ENCODE data around the gene ODF4.
"Not testable (repeated sequence)": the region's sequence is repeated elsewhere in the genome, so short reads cannot be mapped to it uniquely, and the experiment has no call there.

The ODF4 gene

GRCh38 chr17:8369944-8370343, 30.3 kb downstream of the ODF4 start:
- DNase-seq (ENCODE audit: low read depth in 3 of 3), result no peak

- no peak for DNase-seq (ENCODE audit: low read depth in 3 of 3)
Measured at GRCh38 chr17:8371786-8372185, 32.1 kb downstream of the ODF4 start.

- no peak for DNase-seq (ENCODE audit: low read depth in 3 of 3)
Measured at GRCh38 chr17:8372422-8372821, 32.8 kb downstream of the ODF4 start.

GRCh38 chr17:8373856-8374255, 34.2 kb downstream of the ODF4 start:
- not testable (repeated sequence) for DNase-seq (ENCODE audit: low read depth in 3 of 3)

- DNase-seq (ENCODE audit: low read depth in 3 of 3), result no peak
Measured at GRCh38 chr17:8375738-8376259, 36.2 kb downstream of the ODF4 start.

- DNase-seq (ENCODE audit: low read depth in 3 of 3), result peak; percentile 80 to 92 (median 88)
Measured at GRCh38 chr17:8376271-8377067, 36.8 kb downstream of the ODF4 start, which contains the start of gene KRABD2. KRABD2 (minus strand) TSS chr17:8376704.

GRCh38 chr17:8377422-8377821, 37.8 kb downstream of the ODF4 start:
- DNase-seq (ENCODE audit: low read depth in 3 of 3), result no peak

- not testable (repeated sequence) for DNase-seq (ENCODE audit: low read depth in 3 of 3)
Measured at GRCh38 chr17:8378117-8378516, 38.5 kb downstream of the ODF4 start.

- DNase-seq (ENCODE audit: low read depth in 3 of 3), result no peak
Measured at GRCh38 chr17:8380049-8380448, 40.4 kb downstream of the ODF4 start.

GRCh38 chr17:8382052-8382879, 42.6 kb downstream of the ODF4 start:
- no peak for DNase-seq (ENCODE audit: low read depth in 3 of 3)

GRCh38 chr17:8382880-8383142, 43.2 kb downstream of the ODF4 start:
- DNase-seq (ENCODE audit: low read depth in 3 of 3), result no peak

GRCh38 chr17:8383143-8383822, 43.6 kb downstream of the ODF4 start, which contains the start of gene RPL26:
RPL26 (minus strand) TSS chr17:8383193; CDS start chr17:8382310, 883 bp downstream.
- DNase-seq (ENCODE audit: low read depth in 3 of 3), result peak; percentile 85 to 92 (median 87)

GRCh38 chr17:8384801-8385378, 45.2 kb downstream of the ODF4 start:
- no peak for DNase-seq (ENCODE audit: low read depth in 3 of 3)

GRCh38 chr17:8386841-8387240, 47.2 kb downstream of the ODF4 start:
- DNase-seq (ENCODE audit: low read depth in 3 of 3), result no peak

- DNase-seq (ENCODE audit: low read depth in 3 of 3), result no peak
Measured at GRCh38 chr17:8387914-8388651, 48.4 kb downstream of the ODF4 start.

GRCh38 chr17:8391711-8392110, 52.1 kb downstream of the ODF4 start:
- no peak for DNase-seq (ENCODE audit: low read depth in 3 of 3)

- DNase-seq (ENCODE audit: low read depth in 3 of 3), result no peak
Measured at GRCh38 chr17:8392274-8392673, 52.6 kb downstream of the ODF4 start.

- no peak for DNase-seq (ENCODE audit: low read depth in 3 of 3)
Measured at GRCh38 chr17:8392674-8393469, 53.2 kb downstream of the ODF4 start.

GRCh38 chr17:8393470-8394231, 54.0 kb downstream of the ODF4 start:
- DNase-seq (ENCODE audit: low read depth in 3 of 3), result no peak

Measured in stimulated activated CD4-positive, alpha-beta T cell treated with anti-CD3 and anti-CD28 coated beads, TNF-alpha, amount 100 ng/mL, for 48 hours (primary cell).